GM12878 (cell line): ENCODE results near the gene CASP5. TPM values are rescaled to one million over a fixed set of nuclear protein-coding genes. Genes with fewer than 3 reads are reported as not detected.

Source experiments
- ATAC-seq: fragments of 200-7000 bp; cut with Tn5 transposase; 3 replicates; pipeline ENCODE4 v1.9.1; 2020; ENCODE audit warnings: mild to moderate bottlenecking, moderate library complexity
- BruUV-seq: library from RNA; stranded (reverse); fragments of 400-500 nt; replicated peaks from 2 replicates; lab custom pipeline; 2021; lab: Mats Ljungman, UMichigan
- CTCF ChIA-PET: fragments of 300-600 bp; sonication (Branson Sonifier 250); formaldehyde crosslinking; extraction: SDS; loops from one replicate; lab custom pipeline; 2021; ENCODE audit warnings: inconsistent platforms; lab: Yijun Ruan, JAX
- POLR2A ChIA-PET: fragments of 350-600 bp; formaldehyde crosslinking; extraction: SDS; loops from one replicate; lab custom pipeline; 2021; ENCODE audit warnings: inconsistent platforms; lab: Charles Lee
- RAD21 ChIA-PET: fragments of 300-600 bp; sonication (Branson Sonifier 250); formaldehyde crosslinking; loops from one replicate; lab custom pipeline; 2023; ENCODE audit warnings: antibody characterized with exemption; ENCODE audit not compliant: unreplicated experiment; lab: Charles Lee
- SMC1A ChIA-PET: fragments of 300-600 bp; sonication (Branson Sonifier 250); formaldehyde crosslinking; loops from one replicate; lab custom pipeline; 2023; ENCODE audit not compliant: unreplicated experiment, uncharacterized antibody; lab: Charles Lee
- DNase-seq: peaks from one replicate; pipeline ENCODE4 v3.0.0-alpha.2; 2011; ENCODE audit warnings: low read depth, low spot score
- FAIRE-seq: peaks from 3 replicates; lab custom pipeline; 2011; peaks lifted over from hg19 to GRCh38; lab: Jason Lieb, UNC
- H2AFZ ChIP-seq: 2 replicates; pipeline ENCODE4 v1.6.0; 2011; ENCODE audit warnings: low read depth, low read length, control low read depth; ENCODE audit not compliant: control insufficient read depth
- H3K27ac ChIP-seq: 2 replicates; pipeline ENCODE4 v1.5.1; 2011; ENCODE audit warnings: control low read depth; ENCODE audit not compliant: control insufficient read depth, insufficient read depth
- H3K27me3 ChIP-seq, 2 experiments: replicated peaks in 1 of 2; 2 replicates each; pipeline versions ENCODE4 v1.6.0 to v1.6.1; 2011; ENCODE audit warnings: low read length in 1 of 2; ENCODE audit not compliant: control insufficient read depth in 2 of 2, insufficient read depth in 2 of 2
- H3K36me3 ChIP-seq, 2 experiments: 2 replicates each; pipeline ENCODE4 v1.5.1; 2011; ENCODE audit warnings: low read length in 1 of 2; ENCODE audit not compliant: control insufficient read depth in 2 of 2, insufficient read depth in 2 of 2
- H3K4me1 ChIP-seq: 2 replicates; pipeline ENCODE4 v1.6.1; 2011; ENCODE audit warnings: mild to moderate bottlenecking, low read length, moderate library complexity, mixed read lengths; ENCODE audit not compliant: control insufficient read depth, insufficient read depth
- H3K4me2 ChIP-seq: 2 replicates; pipeline ENCODE4 v1.6.0; 2011; ENCODE audit warnings: control low read depth; ENCODE audit not compliant: control insufficient read depth, insufficient read depth
- H3K4me3 ChIP-seq: fragments of 200-600 bp; sonication (generic); 2 replicates; pipeline ENCODE4 v1.5.1; 2016
- H3K79me2 ChIP-seq: 2 replicates; pipeline ENCODE4 v1.6.0; 2011; ENCODE audit warnings: low read length; ENCODE audit not compliant: control insufficient read depth, insufficient read depth
- H3K9ac ChIP-seq: 2 replicates; pipeline ENCODE4 v1.8.0; 2011; ENCODE audit warnings: low read length, control low read depth, mixed read lengths; ENCODE audit not compliant: control insufficient read depth, insufficient read depth
- H3K9me3 ChIP-seq: replicated peaks from 3 replicates; pipeline ENCODE4 v1.5.1; 2011; ENCODE audit warnings: mild to moderate bottlenecking, low read length; ENCODE audit not compliant: control insufficient read depth, insufficient read depth
- H4K20me1 ChIP-seq: 2 replicates; pipeline ENCODE4 v1.6.0; 2011; ENCODE audit not compliant: control insufficient read depth, insufficient read depth
- BHLHE40 ChIP-seq, 2 experiments: fragments of 450-650 bp in 1 of 2; IDR thresholded peaks; 2 replicates each; pipeline ENCODE4 v1.6.1; 2011 to 2017; ENCODE audit warnings: low read depth in 2 of 2, borderline replicate concordance in 1 of 2, improper control_type of control experiment in 1 of 2, low read length in 1 of 2, mild to moderate bottlenecking in 1 of 2
- CBFB ChIP-seq: IDR thresholded peaks from 2 replicates; pipeline ENCODE4 v1.6.1; 2016; ENCODE audit warnings: antibody characterized with exemption, low read depth
- CBX3 ChIP-seq: fragments of 200-600 bp; sonication (generic); IDR thresholded peaks from 2 replicates; pipeline ENCODE4 v1.6.1; 2016; ENCODE audit warnings: low read depth, borderline replicate concordance
- CREM ChIP-seq: IDR thresholded peaks from 2 replicates; pipeline ENCODE4 v1.6.1; 2014; ENCODE audit warnings: antibody characterized with exemption, low read depth
- ETV6 ChIP-seq, 2 experiments: fragments of 450-650 bp in 1 of 2; IDR thresholded peaks in 1 of 2; conservative IDR thresholded peaks in 1 of 2; 2 replicates each; pipeline ENCODE4 v1.6.1; 2014; ENCODE audit warnings: antibody characterized with exemption in 1 of 2, borderline replicate concordance in 1 of 2, low read depth in 1 of 2, mild to moderate bottlenecking in 1 of 2, moderate library complexity in 1 of 2
- NFYA ChIP-seq: IDR thresholded peaks from 2 replicates; pipeline ENCODE4 v1.6.1; 2011; ENCODE audit warnings: low read depth, mild to moderate bottlenecking, low read length, improper control_type of control experiment, borderline replicate concordance
- PML ChIP-seq: IDR thresholded peaks from 2 replicates; pipeline ENCODE4 v1.6.1; 2012; ENCODE audit warnings: low read length, inconsistent platforms
- POLR2A ChIP-seq: IDR thresholded peaks from 2 replicates; pipeline ENCODE4 v1.6.1; 2011; ENCODE audit warnings: low read depth, mild to moderate bottlenecking, low read length
- SREBF2 ChIP-seq: IDR thresholded peaks from 2 replicates; pipeline ENCODE4 v1.6.1; 2012; ENCODE audit warnings: mild to moderate bottlenecking, low read length
- ZNF384 ChIP-seq: IDR thresholded peaks from 2 replicates; pipeline ENCODE4 v1.6.1; 2012; ENCODE audit warnings: low read depth, mild to moderate bottlenecking, low read length, improper control_type of control experiment, borderline replicate concordance
- ZZZ3 ChIP-seq: IDR thresholded peaks from 2 replicates; pipeline ENCODE4 v1.6.1; 2011; ENCODE audit warnings: low read depth; ENCODE audit not compliant: control insufficient read depth, insufficient read length
- WGBS: methylation state at CpG from one replicate; pipeline ENCODE4 v1.1.6; 2016; ENCODE audit warnings: low lambda C conversion rate; ENCODE audit not compliant: insufficient replicate concordance, insufficient coverage; ENCODE audit errors: missing lambda C conversion rate; 5-methylcytosine and 5-hydroxymethylcytosine counted together
- in situ Hi-C: fragments of 300-500 bp; cut with MboI; formaldehyde crosslinking; loops from 9 replicates; pipeline ENCODE4 v1.14.3; 2018; ENCODE audit warnings: mixed read lengths
- intact Hi-C: fragments of 100-400 bp; cut with micrococcal nuclease; formaldehyde crosslinking; loops from one replicate; pipeline ENCODE4 v1.14.2; 2022; ENCODE audit not compliant: unreplicated experiment
- polyA plus RNA-seq, 11 experiments: library from polyadenylated mRNA; depleted of rRNA in 4 of 11; unstranded in 6 of 11; stranded (reverse) in 5 of 11; fragments of >200 nt; fragmentation: Nextera tagmentation in 4 of 11; fragmentation: Illumina TruSeq in 1 of 11; extraction: Ambion mirVana in 4 of 11; extraction: Trizol in 1 of 11; gene quantifications; 1 replicate in 1 of 11; 2 replicates in 10 of 11; pipeline versions ENCODE4 v1.2.1 to v1.2.3, GENCODE V29; 2011 to 2016; ENCODE audit warnings: inconsistent platforms in 2 of 11, missing spikeins in 2 of 11, low read depth in 1 of 11
- total RNA-seq, 4 experiments: library from RNA; depleted of rRNA in 3 of 4; stranded (reverse); fragments of >200 nt in 3 of 4; fragmentation: Illumina TruSeq in 1 of 4; extraction: Trizol in 1 of 4; gene quantifications; 2 replicates each; pipeline versions ENCODE4 v1.2.1 to v1.2.3, GENCODE V29; 2013 to 2021
- TF ChIP-seq, protein P1 (sequence below): IDR thresholded peaks from 2 replicates; pipeline ENCODE4 v1.6.1; 2011; ENCODE audit warnings: mild to moderate bottlenecking, low read depth, low read length, moderate library complexity; ENCODE audit not compliant: insufficient replicate concordance
- TF ChIP-seq, protein P2 (sequence below): fragments of 450-650 bp; IDR thresholded peaks from 2 replicates; pipeline ENCODE4 v1.6.1; 2017; ENCODE audit warnings: mild to moderate bottlenecking, moderate library complexity
- TF ChIP-seq, protein P3 (sequence below): fragments of 450-650 bp; conservative IDR thresholded peaks from 2 replicates; pipeline ENCODE4 v1.6.1; 2017; ENCODE audit warnings: mild to moderate bottlenecking, moderate library complexity

Gene CASP5
- total and polyA plus RNA-seq, 10 of the 15 experiments (the other 5 are each of a cell fraction or from before 2014, with no cell fraction given): not detected

DNA sequence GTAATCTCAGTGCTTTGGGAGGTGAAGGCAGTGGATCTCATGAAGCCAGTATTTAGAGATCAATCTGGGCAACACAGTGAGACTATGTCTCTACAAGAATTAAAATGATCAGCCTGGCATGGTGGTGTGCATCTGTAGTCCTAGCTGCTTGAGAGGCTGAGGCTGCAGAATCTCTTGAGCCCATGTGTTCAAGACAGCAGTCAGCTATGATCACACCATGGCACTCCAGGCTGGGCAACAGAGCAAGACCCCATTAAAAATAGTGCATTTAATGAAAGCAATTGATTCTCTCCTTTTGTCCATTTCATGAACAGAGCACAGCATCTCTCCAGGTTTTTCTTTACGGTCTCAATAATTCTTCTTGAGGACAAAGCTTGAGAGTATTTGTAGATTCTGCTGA lies 33.5 kb upstream of the CASP5 start (continued):
- TF ChIP-seq, protein P1, sequence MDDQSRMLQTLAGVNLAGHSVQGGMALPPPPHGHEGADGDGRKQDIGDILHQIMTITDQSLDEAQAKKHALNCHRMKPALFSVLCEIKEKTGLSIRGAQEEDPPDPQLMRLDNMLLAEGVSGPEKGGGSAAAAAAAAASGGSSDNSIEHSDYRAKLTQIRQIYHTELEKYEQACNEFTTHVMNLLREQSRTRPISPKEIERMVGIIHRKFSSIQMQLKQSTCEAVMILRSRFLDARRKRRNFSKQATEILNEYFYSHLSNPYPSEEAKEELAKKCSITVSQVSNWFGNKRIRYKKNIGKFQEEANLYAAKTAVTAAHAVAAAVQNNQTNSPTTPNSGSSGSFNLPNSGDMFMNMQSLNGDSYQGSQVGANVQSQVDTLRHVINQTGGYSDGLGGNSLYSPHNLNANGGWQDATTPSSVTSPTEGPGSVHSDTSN: no peak
- TF ChIP-seq, protein P2, sequence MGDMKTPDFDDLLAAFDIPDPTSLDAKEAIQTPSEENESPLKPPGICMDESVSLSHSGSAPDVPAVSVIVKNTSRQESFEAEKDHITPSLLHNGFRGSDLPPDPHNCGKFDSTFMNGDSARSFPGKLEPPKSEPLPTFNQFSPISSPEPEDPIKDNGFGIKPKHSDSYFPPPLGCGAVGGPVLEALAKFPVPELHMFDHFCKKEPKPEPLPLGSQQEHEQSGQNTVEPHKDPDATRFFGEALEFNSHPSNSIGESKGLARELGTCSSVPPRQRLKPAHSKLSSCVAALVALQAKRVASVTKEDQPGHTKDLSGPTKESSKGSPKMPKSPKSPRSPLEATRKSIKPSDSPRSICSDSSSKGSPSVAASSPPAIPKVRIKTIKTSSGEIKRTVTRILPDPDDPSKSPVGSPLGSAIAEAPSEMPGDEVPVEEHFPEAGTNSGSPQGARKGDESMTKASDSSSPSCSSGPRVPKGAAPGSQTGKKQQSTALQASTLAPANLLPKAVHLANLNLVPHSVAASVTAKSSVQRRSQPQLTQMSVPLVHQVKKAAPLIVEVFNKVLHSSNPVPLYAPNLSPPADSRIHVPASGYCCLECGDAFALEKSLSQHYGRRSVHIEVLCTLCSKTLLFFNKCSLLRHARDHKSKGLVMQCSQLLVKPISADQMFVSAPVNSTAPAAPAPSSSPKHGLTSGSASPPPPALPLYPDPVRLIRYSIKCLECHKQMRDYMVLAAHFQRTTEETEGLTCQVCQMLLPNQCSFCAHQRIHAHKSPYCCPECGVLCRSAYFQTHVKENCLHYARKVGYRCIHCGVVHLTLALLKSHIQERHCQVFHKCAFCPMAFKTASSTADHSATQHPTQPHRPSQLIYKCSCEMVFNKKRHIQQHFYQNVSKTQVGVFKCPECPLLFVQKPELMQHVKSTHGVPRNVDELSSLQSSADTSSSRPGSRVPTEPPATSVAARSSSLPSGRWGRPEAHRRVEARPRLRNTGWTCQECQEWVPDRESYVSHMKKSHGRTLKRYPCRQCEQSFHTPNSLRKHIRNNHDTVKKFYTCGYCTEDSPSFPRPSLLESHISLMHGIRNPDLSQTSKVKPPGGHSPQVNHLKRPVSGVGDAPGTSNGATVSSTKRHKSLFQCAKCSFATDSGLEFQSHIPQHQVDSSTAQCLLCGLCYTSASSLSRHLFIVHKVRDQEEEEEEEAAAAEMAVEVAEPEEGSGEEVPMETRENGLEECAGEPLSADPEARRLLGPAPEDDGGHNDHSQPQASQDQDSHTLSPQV: no peak
- TF ChIP-seq ETV6 (conservative IDR thresholded peaks at IDR 0.05 in 1 of 2, IDR thresholded peaks at IDR 0.05 in 1 of 2; ENCODE audit: borderline replicate concordance in 1 of 2, low read depth in 1 of 2): no peak

DNA sequence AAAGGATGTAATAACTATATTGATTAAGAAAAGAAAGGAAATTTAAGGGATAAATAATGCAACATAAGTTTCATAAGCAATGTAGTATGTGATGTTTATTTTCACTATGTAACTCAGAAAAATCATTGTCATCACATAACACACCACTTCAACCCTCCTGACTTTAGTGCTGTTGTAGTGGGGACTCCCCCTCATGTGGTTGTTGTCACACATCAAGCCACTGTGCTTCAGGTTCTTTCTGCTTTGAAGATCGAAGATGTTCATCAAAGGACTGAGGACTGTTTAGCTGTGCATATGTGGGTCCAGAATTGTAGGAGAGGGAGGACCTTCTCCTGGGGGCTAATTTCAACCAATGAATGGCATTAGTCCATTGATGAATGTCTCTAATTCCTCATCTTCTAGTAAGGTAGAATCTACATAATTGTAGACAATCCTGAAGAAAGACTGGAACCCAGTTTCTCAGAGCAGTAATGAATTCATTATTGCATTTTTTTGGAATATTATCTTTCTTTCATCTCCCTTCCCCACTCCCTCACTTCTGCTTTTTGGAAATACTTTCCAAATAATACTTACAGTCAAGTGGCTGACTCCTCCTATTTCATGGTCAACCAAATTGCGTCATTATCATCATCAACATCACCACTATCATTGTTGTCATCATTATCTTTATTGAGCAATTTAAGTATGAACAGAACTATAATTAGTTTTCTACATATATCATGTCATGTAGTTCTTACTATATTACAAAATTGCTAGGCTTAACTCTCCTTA lies 31.9 kb upstream of the CASP5 start:
- no peak overlapping the region for H3K4me2 ChIP-seq
- H3K4me3 ChIP-seq: no peak overlapping the region
- POLR2A ChIA-PET: no interaction called here
- ATAC-seq: no peak
- no peaks in the 10 kb centered on the region for H3K36me3 ChIP-seq
- H3K27ac ChIP-seq: no peak overlapping the region
- no peak for FAIRE-seq
- BruUV-seq: no TSS peak
- H3K79me2 ChIP-seq: no peaks in the 10 kb centered on the region
- intact Hi-C loops (no loop called here), in situ Hi-C loops (no loop called here)
- no peak for DNase-seq
- H4K20me1 ChIP-seq: no peaks in the 10 kb centered on the region
- no peak overlapping the region for H2AFZ ChIP-seq
- no peaks in the 10 kb centered on the region for H3K4me1 ChIP-seq
- RAD21 ChIA-PET: no interaction called here
- SMC1A ChIA-PET: no interaction called here
- no peaks in the 10 kb centered on the region; a peak in 1 of 4 replicates for H3K27me3 ChIP-seq
- H3K9ac ChIP-seq: no peak overlapping the region
- CTCF ChIA-PET: no interaction called here
- 10% methylated on average over 2 of the region's 2 CpGs for WGBS
- H3K9me3 ChIP-seq: no peaks in the 10 kb centered on the region
- TF ChIP-seq CREM: no peak
- no peak for TF ChIP-seq ZNF384
- TF ChIP-seq CBFB: no peak
- TF ChIP-seq ZZZ3: no peak
- TF ChIP-seq NFYA: no peak
- TF ChIP-seq PML: no peak
- no peak for TF ChIP-seq CBX3
- no peak for TF ChIP-seq BHLHE40 (IDR thresholded peaks at IDR 0.05; ENCODE audit: borderline replicate concordance in 1 of 2, low read depth in 2 of 2, low read length in 1 of 2)
- TF ChIP-seq SREBF2: no peak
- TF ChIP-seq, protein P3, sequence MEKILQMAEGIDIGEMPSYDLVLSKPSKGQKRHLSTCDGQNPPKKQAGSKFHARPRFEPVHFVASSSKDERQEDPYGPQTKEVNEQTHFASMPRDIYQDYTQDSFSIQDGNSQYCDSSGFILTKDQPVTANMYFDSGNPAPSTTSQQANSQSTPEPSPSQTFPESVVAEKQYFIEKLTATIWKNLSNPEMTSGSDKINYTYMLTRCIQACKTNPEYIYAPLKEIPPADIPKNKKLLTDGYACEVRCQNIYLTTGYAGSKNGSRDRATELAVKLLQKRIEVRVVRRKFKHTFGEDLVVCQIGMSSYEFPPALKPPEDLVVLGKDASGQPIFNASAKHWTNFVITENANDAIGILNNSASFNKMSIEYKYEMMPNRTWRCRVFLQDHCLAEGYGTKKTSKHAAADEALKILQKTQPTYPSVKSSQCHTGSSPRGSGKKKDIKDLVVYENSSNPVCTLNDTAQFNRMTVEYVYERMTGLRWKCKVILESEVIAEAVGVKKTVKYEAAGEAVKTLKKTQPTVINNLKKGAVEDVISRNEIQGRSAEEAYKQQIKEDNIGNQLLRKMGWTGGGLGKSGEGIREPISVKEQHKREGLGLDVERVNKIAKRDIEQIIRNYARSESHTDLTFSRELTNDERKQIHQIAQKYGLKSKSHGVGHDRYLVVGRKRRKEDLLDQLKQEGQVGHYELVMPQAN: no peak
- TF ChIP-seq POLR2A: no peak
